GM23248 (cell line): ENCODE results near the gene HSD17B4.

Source experiments
- EZH2 ChIP-seq: fragments of 200-600 bp; sonication (generic); IDR thresholded peaks from 2 replicates; pipeline ENCODE4 v1.6.1; 2018; ENCODE audit warnings: antibody characterized with exemption, mild to moderate bottlenecking; ENCODE audit not compliant: insufficient read depth, poor library complexity, severe bottlenecking
- EZH2phosphoT487 ChIP-seq: fragments of 200-600 bp; sonication (generic); IDR thresholded peaks from 2 replicates; pipeline ENCODE4 v1.6.1; 2018; ENCODE audit warnings: antibody characterized with exemption, moderate library complexity, mild to moderate bottlenecking, low read depth; ENCODE audit not compliant: insufficient read depth

DNA sequence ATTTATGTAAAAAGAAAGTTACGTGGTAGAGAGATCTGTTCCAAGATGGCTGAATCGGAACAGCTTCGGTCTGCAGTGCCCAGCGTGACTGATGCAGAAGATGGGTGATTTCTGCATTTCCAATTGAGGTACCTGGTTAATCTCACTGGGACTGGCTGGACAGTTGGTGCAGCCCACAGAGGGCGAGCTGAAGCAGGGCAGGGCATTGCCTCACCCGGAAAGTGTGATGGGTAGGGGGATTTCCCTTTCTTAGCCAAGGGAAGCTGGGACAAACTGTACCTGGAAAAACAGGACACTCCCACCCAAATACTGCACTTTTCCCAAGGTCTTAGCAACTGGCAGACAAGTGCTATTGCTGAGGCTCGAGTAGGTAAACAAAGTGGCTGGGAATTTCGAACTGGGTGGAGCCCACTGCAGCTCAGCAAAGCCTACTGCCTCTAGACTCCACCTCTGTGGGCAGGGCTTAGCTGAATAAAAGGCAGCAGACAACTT, 13.1 kb upstream of the HSD17B4 start:
- no peak for TF ChIP-seq EZH2phosphoT487
- no peak for TF ChIP-seq EZH2
